ENCODE measurements around the gene BPGM. TPM values are rescaled to one million over a fixed set of nuclear protein-coding genes. Genes with fewer than 3 reads are reported as not detected.
A peak's percentile ranks its signal among the peaks of the same experiment; 100 is the strongest.

BPGM gene
- total and polyA plus RNA-seq, 9 of the 15 experiments (the other 6 are each of a cell fraction or from before 2014, with no cell fraction given): 14.1 to 46.1 (median 21.2) TPM

DNA sequence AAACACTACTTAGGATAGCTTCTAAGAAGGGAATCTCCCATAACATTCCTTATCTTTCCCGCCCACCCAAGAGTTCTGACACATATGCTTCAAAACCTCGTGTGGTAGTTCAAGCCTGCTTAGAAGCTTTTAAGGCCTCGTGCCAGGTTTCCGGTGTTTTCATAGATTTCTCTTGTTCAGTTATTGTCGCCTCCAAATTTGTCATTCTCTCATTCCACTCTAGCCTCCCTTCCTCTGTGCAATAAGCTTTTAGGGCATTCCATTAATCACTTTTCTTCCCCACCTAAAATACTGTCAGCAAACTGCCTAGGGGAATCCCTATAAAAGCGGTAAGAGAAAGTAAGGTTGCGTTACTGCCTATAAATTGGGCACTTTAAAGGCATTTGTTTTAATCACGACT lies 718 bp upstream of the BPGM start (continued):
- TF ChIP-seq, protein P1, sequence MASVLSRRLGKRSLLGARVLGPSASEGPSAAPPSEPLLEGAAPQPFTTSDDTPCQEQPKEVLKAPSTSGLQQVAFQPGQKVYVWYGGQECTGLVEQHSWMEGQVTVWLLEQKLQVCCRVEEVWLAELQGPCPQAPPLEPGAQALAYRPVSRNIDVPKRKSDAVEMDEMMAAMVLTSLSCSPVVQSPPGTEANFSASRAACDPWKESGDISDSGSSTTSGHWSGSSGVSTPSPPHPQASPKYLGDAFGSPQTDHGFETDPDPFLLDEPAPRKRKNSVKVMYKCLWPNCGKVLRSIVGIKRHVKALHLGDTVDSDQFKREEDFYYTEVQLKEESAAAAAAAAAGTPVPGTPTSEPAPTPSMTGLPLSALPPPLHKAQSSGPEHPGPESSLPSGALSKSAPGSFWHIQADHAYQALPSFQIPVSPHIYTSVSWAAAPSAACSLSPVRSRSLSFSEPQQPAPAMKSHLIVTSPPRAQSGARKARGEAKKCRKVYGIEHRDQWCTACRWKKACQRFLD (CRISPR knock-in tag; IDR thresholded peaks at IDR 0.05): no peak
- TF ChIP-seq TCF7 (IDR thresholded peaks at IDR 0.05; ENCODE audit: borderline replicate concordance) (no peak), PHF21A (IDR thresholded peaks at IDR 0.05; ENCODE audit: borderline replicate concordance, low read depth) (0 out of 2 replicates have a peak, but pooled peaks have one; percentile 32), ZNF79 (CRISPR knock-in tag; IDR thresholded peaks at IDR 0.05; ENCODE audit: low read depth) (no peak), PHB2 (IDR thresholded peaks at IDR 0.05; ENCODE audit: low read depth) (0 out of 2 replicates have a peak, but pooled peaks have one; percentile 32), IRF2 (CRISPR knock-in tag; IDR thresholded peaks at IDR 0.05) (no peak), LARP7 (IDR thresholded peaks at IDR 0.05) (no peak), ESRRB (CRISPR knock-in tag; IDR thresholded peaks at IDR 0.05; ENCODE audit: borderline replicate concordance) (0 out of 2 replicates have a peak, but pooled peaks have one; percentile 59), HIVEP1 (CRISPR knock-in tag; IDR thresholded peaks at IDR 0.05) (no peak), POLR2AphosphoS5 (IDR thresholded peaks at IDR 0.05; ENCODE audit: control insufficient read depth, insufficient read depth, low read depth, low read length) (peak; percentile 40; the same call in 1 of the 2 replicates), BDP1 (IDR thresholded peaks at IDR 0.05; ENCODE audit: insufficient read depth, insufficient read length) (no peak), SIX5 (IDR thresholded peaks at IDR 0.05; ENCODE audit: borderline replicate concordance in 1 of 2, insufficient read depth in 1 of 2, low read depth in 1 of 2, low read length in 2 of 2) (no peak), NEUROD1 (IDR thresholded peaks at IDR 0.05; ENCODE audit: borderline replicate concordance, low read depth, low read length, partially characterized antibody) (no peak), CREM (IDR thresholded peaks at IDR 0.05; ENCODE audit: low read depth) (no peak), MAFF (IDR thresholded peaks at IDR 0.05; ENCODE audit: low read length) (no peak), POLR2A (conservative IDR thresholded peaks at IDR 0.05) (no peak), TARDBP (IDR thresholded peaks at IDR 0.05) (no peak), SRSF3 (IDR thresholded peaks at IDR 0.05; ENCODE audit: insufficient read depth, low read length) (no peak), POLR2AphosphoS2 (IDR thresholded peaks at IDR 0.05; ENCODE audit: low read length) (no peak)
- TF ChIP-seq, protein P2, sequence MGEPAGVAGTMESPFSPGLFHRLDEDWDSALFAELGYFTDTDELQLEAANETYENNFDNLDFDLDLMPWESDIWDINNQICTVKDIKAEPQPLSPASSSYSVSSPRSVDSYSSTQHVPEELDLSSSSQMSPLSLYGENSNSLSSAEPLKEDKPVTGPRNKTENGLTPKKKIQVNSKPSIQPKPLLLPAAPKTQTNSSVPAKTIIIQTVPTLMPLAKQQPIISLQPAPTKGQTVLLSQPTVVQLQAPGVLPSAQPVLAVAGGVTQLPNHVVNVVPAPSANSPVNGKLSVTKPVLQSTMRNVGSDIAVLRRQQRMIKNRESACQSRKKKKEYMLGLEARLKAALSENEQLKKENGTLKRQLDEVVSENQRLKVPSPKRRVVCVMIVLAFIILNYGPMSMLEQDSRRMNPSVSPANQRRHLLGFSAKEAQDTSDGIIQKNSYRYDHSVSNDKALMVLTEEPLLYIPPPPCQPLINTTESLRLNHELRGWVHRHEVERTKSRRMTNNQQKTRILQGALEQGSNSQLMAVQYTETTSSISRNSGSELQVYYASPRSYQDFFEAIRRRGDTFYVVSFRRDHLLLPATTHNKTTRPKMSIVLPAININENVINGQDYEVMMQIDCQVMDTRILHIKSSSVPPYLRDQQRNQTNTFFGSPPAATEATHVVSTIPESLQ (CRISPR knock-in tag; IDR thresholded peaks at IDR 0.05): no peak
- TF ChIP-seq, protein P3, sequence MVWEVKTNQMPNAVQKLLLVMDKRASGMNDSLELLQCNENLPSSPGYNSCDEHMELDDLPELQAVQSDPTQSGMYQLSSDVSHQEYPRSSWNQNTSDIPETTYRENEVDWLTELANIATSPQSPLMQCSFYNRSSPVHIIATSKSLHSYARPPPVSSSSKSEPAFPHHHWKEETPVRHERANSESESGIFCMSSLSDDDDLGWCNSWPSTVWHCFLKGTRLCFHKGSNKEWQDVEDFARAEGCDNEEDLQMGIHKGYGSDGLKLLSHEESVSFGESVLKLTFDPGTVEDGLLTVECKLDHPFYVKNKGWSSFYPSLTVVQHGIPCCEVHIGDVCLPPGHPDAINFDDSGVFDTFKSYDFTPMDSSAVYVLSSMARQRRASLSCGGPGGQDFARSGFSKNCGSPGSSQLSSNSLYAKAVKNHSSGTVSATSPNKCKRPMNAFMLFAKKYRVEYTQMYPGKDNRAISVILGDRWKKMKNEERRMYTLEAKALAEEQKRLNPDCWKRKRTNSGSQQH (CRISPR knock-in tag; IDR thresholded peaks at IDR 0.05): no peak
- TF ChIP-seq, protein P4, sequence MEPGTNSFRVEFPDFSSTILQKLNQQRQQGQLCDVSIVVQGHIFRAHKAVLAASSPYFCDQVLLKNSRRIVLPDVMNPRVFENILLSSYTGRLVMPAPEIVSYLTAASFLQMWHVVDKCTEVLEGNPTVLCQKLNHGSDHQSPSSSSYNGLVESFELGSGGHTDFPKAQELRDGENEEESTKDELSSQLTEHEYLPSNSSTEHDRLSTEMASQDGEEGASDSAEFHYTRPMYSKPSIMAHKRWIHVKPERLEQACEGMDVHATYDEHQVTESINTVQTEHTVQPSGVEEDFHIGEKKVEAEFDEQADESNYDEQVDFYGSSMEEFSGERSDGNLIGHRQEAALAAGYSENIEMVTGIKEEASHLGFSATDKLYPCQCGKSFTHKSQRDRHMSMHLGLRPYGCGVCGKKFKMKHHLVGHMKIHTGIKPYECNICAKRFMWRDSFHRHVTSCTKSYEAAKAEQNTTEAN (CRISPR knock-in tag; IDR thresholded peaks at IDR 0.05): no peak
- TF ChIP-seq, protein P5, sequence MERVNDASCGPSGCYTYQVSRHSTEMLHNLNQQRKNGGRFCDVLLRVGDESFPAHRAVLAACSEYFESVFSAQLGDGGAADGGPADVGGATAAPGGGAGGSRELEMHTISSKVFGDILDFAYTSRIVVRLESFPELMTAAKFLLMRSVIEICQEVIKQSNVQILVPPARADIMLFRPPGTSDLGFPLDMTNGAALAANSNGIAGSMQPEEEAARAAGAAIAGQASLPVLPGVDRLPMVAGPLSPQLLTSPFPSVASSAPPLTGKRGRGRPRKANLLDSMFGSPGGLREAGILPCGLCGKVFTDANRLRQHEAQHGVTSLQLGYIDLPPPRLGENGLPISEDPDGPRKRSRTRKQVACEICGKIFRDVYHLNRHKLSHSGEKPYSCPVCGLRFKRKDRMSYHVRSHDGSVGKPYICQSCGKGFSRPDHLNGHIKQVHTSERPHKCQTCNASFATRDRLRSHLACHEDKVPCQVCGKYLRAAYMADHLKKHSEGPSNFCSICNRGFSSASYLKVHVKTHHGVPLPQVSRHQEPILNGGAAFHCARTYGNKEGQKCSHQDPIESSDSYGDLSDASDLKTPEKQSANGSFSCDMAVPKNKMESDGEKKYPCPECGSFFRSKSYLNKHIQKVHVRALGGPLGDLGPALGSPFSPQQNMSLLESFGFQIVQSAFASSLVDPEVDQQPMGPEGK (CRISPR knock-in tag; IDR thresholded peaks at IDR 0.05; ENCODE audit: borderline replicate concordance): no peak

All from K562 (cell line).